Measurements from ENCODE around the gene SEMA3B.

The SEMA3B gene

DNA sequence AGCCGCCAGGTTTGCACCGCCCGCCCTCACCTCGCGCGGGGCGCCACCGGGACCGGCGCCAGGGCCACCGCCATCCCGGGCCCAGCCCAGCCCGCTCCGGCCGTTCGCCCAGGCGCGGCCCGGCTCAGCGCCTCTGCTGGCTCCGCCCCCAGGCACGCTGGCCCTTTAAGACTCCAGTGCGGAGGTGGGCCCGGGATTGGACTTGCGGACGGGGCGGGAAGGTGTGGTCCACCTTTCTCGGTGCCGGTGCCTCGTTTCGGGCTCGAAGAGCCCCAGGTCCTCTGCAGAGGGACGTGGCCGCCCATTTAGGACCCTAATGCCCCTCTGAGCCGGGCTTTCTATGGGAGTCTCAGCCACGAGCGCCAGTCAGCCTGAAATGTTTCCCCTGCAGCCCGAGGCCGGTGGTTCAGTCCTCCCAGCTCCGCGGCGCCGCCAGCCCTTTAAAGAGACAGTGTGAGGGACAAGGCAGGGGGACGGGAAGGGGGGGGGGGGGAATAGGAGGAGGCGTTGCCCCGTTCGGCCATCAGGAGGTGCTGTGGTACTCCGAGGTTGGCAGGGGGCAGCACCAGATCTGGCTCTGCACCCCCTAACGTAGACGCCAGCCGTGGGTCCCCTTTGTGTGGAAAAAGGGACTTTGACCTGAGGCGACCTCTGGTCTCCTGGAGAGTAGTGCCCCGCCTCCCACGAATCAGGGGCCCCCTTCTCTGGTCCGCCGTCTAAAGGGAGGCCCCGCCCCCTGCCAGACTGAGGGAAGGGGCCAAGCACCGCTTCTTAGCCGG, 52.6 kb downstream of the SEMA3B start:
- peaks cover 9% of the 10 kb centered on the region for H3K79me2 ChIP-seq (ENCODE audit: control insufficient read depth, low read length)
- H3K4me2 ChIP-seq (ENCODE audit: low read length): peak overlapping the region; percentile 56
- H4K20me1 ChIP-seq (ENCODE audit: control insufficient read depth, insufficient read depth, low read depth, low read length): no peaks in the 10 kb centered on the region
- H3K27me3 ChIP-seq (ENCODE audit: control insufficient read depth, low read length): no peaks in the 10 kb centered on the region
- H3F3A ChIP-seq (ENCODE audit: control insufficient read depth, insufficient read depth): no peaks in the 10 kb centered on the region; the same call in 1 of the 2 replicates
- H3K9me3 ChIP-seq (ENCODE audit: control insufficient read depth, insufficient read depth, low read length): no peaks in the 10 kb centered on the region
- peak overlapping the region; percentile 73 for H3K27ac ChIP-seq (ENCODE audit: low read depth, low read length)
- H3K36me3 ChIP-seq (ENCODE audit: control insufficient read depth, low read length): peaks cover 33% of the 10 kb centered on the region
- peak overlapping the region; percentile 97 for H3K4me3 ChIP-seq (ENCODE audit: low read length)
- H3K4me1 ChIP-seq (ENCODE audit: control insufficient read depth, low read length): peaks cover 28% of the 10 kb centered on the region
- no peaks in the 10 kb centered on the region for H3K9me2 ChIP-seq (replicated peaks; ENCODE audit: control insufficient read depth, low read length)
- TF ChIP-seq EZH2phosphoT487 (IDR thresholded peaks at IDR 0.05; ENCODE audit: borderline replicate concordance, low read length): no peak
- TF ChIP-seq, protein P1, sequence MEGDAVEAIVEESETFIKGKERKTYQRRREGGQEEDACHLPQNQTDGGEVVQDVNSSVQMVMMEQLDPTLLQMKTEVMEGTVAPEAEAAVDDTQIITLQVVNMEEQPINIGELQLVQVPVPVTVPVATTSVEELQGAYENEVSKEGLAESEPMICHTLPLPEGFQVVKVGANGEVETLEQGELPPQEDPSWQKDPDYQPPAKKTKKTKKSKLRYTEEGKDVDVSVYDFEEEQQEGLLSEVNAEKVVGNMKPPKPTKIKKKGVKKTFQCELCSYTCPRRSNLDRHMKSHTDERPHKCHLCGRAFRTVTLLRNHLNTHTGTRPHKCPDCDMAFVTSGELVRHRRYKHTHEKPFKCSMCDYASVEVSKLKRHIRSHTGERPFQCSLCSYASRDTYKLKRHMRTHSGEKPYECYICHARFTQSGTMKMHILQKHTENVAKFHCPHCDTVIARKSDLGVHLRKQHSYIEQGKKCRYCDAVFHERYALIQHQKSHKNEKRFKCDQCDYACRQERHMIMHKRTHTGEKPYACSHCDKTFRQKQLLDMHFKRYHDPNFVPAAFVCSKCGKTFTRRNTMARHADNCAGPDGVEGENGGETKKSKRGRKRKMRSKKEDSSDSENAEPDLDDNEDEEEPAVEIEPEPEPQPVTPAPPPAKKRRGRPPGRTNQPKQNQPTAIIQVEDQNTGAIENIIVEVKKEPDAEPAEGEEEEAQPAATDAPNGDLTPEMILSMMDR (IDR thresholded peaks at IDR 0.05; ENCODE audit: low read depth, low read length, poor library complexity, severe bottlenecking): peak; percentile 78

DNA sequence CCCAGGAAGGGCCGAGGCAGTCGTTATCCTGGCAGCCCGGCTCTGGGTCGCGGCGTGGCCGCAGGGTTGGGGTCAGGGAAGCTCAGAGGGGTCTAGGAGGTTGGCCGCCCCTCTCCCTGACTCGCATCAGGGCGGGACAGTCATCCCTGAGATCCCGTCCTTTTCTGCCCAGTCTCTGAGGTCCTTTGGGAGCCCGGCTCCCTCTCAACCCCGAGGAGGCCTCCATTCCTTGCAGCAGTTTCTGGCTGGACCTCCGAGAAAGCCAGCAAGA, 53.1 kb downstream of the SEMA3B start:
- no peak for TF ChIP-seq EZH2phosphoT487 (IDR thresholded peaks at IDR 0.05; ENCODE audit: borderline replicate concordance, low read length)
- TF ChIP-seq, protein P1 (IDR thresholded peaks at IDR 0.05; ENCODE audit: low read depth, low read length, poor library complexity, severe bottlenecking): no peak
- Histone ChIP-seq H3K9me2 (replicated peaks; ENCODE audit: control insufficient read depth, low read length) (no peaks in the 10 kb centered on the region), H3F3A (ENCODE audit: control insufficient read depth, insufficient read depth) (no peaks in the 10 kb centered on the region; the same call in 1 of the 2 replicates), H3K4me1 (ENCODE audit: control insufficient read depth, low read length) (peaks cover 29% of the 10 kb centered on the region), H3K4me2 (ENCODE audit: low read length) (peak overlapping the region; percentile 56), H3K36me3 (ENCODE audit: control insufficient read depth, low read length) (peaks cover 38% of the 10 kb centered on the region), H3K9me3 (ENCODE audit: control insufficient read depth, insufficient read depth, low read length) (no peaks in the 10 kb centered on the region), H4K20me1 (ENCODE audit: control insufficient read depth, insufficient read depth, low read depth, low read length) (no peaks in the 10 kb centered on the region), H3K79me2 (ENCODE audit: control insufficient read depth, low read length) (peaks cover 14% of the 10 kb centered on the region), H3K27me3 (ENCODE audit: control insufficient read depth, low read length) (no peaks in the 10 kb centered on the region), H3K4me3 (ENCODE audit: low read length) (peak overlapping the region; percentile 97), H3K27ac (ENCODE audit: low read depth, low read length) (no peak overlapping the region)

DNA sequence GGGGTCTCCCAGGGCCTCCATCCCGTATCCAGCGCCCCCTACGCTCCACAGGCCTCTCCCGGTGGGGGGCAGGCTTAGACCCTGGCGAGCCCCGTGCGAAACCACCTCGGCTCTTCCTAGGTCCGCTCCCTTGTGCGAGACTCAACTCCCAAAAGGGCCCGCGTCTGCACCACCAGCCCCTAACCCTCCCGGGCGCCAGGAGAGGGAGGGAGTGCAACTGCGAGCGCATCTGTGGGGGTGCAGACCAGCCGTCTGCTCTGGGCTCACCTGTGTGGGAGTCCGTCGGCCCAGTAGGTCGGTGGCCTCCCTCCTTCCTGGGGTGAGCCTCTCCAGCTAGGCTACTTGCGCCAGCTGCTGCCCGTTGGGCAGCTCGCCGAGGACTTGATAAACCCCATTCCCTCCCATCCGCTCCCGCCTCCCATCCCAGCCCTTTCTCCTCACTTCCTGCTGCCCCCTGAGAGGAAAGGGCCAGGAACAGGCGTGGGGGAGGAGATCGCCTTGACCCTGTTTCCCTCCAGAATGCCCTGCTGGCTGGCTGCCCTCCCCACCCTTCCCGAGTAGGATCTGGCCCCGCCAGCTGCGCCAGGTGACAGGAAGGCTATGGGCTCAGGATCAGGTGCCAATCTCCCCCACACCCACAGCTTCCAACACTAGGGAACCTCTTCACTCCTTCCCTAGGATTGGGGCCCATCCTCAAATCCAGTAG, 53.6 kb downstream of the SEMA3B start, which contains the start of gene HYAL2:
Gene HYAL2 (minus strand): TSS at position 360 of the 706 bp plus-strand sequence. CDS start 2,256 bp downstream, outside the sequence.
- H3K27ac ChIP-seq (ENCODE audit: low read depth, low read length): peak within 1 kb of the TSS; percentile 73
- H3K79me2 ChIP-seq (ENCODE audit: control insufficient read depth, low read length): peaks cover 19% of the 10 kb centered on the region
- H3K27me3 ChIP-seq (ENCODE audit: control insufficient read depth, low read length): no peaks in the 10 kb centered on the region
- no peaks in the 10 kb centered on the region; the same call in 1 of the 2 replicates for H3F3A ChIP-seq (ENCODE audit: control insufficient read depth, insufficient read depth)
- H3K9me2 ChIP-seq (replicated peaks; ENCODE audit: control insufficient read depth, low read length): no peaks in the 10 kb centered on the region
- H3K36me3 ChIP-seq (ENCODE audit: control insufficient read depth, low read length): peaks cover 38% of the 10 kb centered on the region
- peak within 1 kb of the TSS; percentile 56 for H3K4me2 ChIP-seq (ENCODE audit: low read length)
- TF ChIP-seq, protein P1 (IDR thresholded peaks at IDR 0.05; ENCODE audit: low read depth, low read length, poor library complexity, severe bottlenecking): no peak
- peaks cover 29% of the 10 kb centered on the region for H3K4me1 ChIP-seq (ENCODE audit: control insufficient read depth, low read length)
- peak within 1 kb of the TSS; percentile 97 for H3K4me3 ChIP-seq (ENCODE audit: low read length)
- no peaks in the 10 kb centered on the region for H3K9me3 ChIP-seq (ENCODE audit: control insufficient read depth, insufficient read depth, low read length)
- no peaks in the 10 kb centered on the region for H4K20me1 ChIP-seq (ENCODE audit: control insufficient read depth, insufficient read depth, low read depth, low read length)
